GM12892 (cell line): ENCODE results near the gene ARHGAP9.

Source experiments
- POLR2A ChIP-seq: IDR thresholded peaks from 2 replicates; pipeline ENCODE4 v1.6.1; 2011; ENCODE audit warnings: low read depth, low read length, control low read depth
- POLR2AphosphoS5 ChIP-seq: IDR thresholded peaks from 2 replicates; pipeline ENCODE4 v1.6.1; 2011; ENCODE audit warnings: low read depth, low read length, control low read depth
- TAF1 ChIP-seq: IDR thresholded peaks from 2 replicates; pipeline ENCODE4 v1.6.1; 2011; ENCODE audit warnings: low read depth, mild to moderate bottlenecking, control low read depth, low read length, borderline replicate concordance

- no peak for TF ChIP-seq POLR2AphosphoS5
- TF ChIP-seq POLR2A = no peak
- no peak for TF ChIP-seq TAF1
Observed at GRCh38 chr12:57431654-57432188, 47.9 kb downstream of the ARHGAP9 start.
